Breast epithelium (tissue), 4 donors: ENCODE results near the gene SMURF1. TPM values are rescaled to one million over a fixed set of nuclear protein-coding genes. Genes with fewer than 3 reads are reported as not detected.

ENCODE experiments used
- DNase-seq, 2 donors: peaks; one replicate each; pipeline ENCODE4 v3.0.0-alpha.2; 2019; ENCODE audit warnings: low spot score in 2 of 2
- H3K27ac ChIP-seq, 2 donors: fragments of 200-600 bp; sonication (generic) in 1 of 2; one replicate each; pipeline ENCODE4 v1.5.1; 2016 to 2019; ENCODE audit warnings: mild to moderate bottlenecking in 1 of 2
- H3K27me3 ChIP-seq, 2 donors: fragments of 200-600 bp; sonication (generic) in 1 of 2; one replicate each; pipeline versions ENCODE4 v1.5.1 to v1.6.0; 2017 to 2019; ENCODE audit warnings: control low read depth in 1 of 2, mild to moderate bottlenecking in 1 of 2
- H3K36me3 ChIP-seq: fragments of 200-600 bp; one replicate; pipeline ENCODE4 v1.5.1; 2019
- H3K4me1 ChIP-seq, 2 donors: fragments of 200-600 bp; sonication (generic); one replicate each; pipeline ENCODE4 v1.5.1; 2016 to 2019; ENCODE audit warnings: control low read depth in 1 of 2
- H3K4me3 ChIP-seq, 3 donors: fragments of 200-600 bp; sonication (generic); 1 replicate in 2 of 3; 2 replicates in 1 of 3; pipeline ENCODE4 v1.5.1; 2016 to 2019; ENCODE audit warnings: mild to moderate bottlenecking in 3 of 3, moderate library complexity in 2 of 3
- H3K9me3 ChIP-seq, 2 donors: fragments of 200-600 bp; sonication (generic) in 1 of 2; one replicate each; pipeline ENCODE4 v1.5.1; 2016 to 2019; ENCODE audit warnings: control low read depth in 1 of 2
- POLR2A ChIP-seq: fragments of 450-650 bp; IDR thresholded peaks from one replicate; pipeline ENCODE4 v1.6.1; 2016; ENCODE audit warnings: antibody characterized with exemption, mild to moderate bottlenecking, moderate library complexity
- POLR2AphosphoS5 ChIP-seq, 3 donors: sonication (generic); formaldehyde crosslinking; IDR thresholded peaks; one replicate each; pipeline ENCODE4 v1.6.1; 2017; ENCODE audit warnings: antibody characterized with exemption in 3 of 3
- intact Hi-C: fragments of 100-400 bp; cut with DNase I; formaldehyde crosslinking; loops from one replicate; pipeline ENCODE4 v1.15.1; 2023; ENCODE audit warnings: low total_unique reads
- total RNA-seq, 3 donors: library from RNA; depleted of rRNA; stranded (reverse); fragments of >200 nt; gene quantifications; one replicate each; pipeline ENCODE4 v1.1.0, GENCODE V29; 2016
- TF ChIP-seq, protein P1 (sequence below), 3 donors: fragments of 450-650 bp; IDR thresholded peaks; one replicate each; pipeline ENCODE4 v1.5.1; 2016 to 2017; ENCODE audit warnings: antibody characterized with exemption in 3 of 3, mild to moderate bottlenecking in 3 of 3, moderate library complexity in 3 of 3

Gene SMURF1
- total RNA-seq, 3 donors from 2014 or later, result 20.2 to 28.7 (median 25.9) TPM

DNA sequence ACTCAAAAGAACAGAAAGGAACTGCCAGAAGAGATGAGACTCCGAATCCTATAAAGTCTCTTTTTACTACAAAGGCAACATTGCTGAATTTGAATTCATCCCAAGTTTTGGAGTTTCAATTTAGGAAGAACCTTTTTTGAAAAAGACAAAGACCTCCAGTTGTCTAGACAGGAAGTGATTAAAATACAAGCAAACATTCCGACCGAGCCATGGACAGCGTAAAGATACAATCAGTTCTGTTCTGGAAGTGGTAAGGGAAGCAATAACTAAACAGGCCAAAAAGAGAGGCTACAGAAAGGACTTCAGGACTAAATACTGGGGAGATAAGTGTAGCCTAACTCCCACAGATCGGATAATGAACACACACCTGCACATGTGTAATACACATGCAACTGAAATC, 101.0 kb downstream of the SMURF1 start:
- Histone ChIP-seq H3K36me3 (peaks cover 8% of the 10 kb centered on the region), H3K4me3 (no peak overlapping the region), H3K27ac (peak overlapping the region; percentile 8 to 29), H3K9me3 (no peaks in the 10 kb centered on the region), H3K4me1 (no peaks in the 10 kb centered on the region), H3K27me3 (no peaks in the 10 kb centered on the region)
- no peak for DNase-seq
- TF ChIP-seq POLR2AphosphoS5 (IDR thresholded peaks at IDR 0.05) (no peak), POLR2A (no peak)
- TF ChIP-seq, protein P1, sequence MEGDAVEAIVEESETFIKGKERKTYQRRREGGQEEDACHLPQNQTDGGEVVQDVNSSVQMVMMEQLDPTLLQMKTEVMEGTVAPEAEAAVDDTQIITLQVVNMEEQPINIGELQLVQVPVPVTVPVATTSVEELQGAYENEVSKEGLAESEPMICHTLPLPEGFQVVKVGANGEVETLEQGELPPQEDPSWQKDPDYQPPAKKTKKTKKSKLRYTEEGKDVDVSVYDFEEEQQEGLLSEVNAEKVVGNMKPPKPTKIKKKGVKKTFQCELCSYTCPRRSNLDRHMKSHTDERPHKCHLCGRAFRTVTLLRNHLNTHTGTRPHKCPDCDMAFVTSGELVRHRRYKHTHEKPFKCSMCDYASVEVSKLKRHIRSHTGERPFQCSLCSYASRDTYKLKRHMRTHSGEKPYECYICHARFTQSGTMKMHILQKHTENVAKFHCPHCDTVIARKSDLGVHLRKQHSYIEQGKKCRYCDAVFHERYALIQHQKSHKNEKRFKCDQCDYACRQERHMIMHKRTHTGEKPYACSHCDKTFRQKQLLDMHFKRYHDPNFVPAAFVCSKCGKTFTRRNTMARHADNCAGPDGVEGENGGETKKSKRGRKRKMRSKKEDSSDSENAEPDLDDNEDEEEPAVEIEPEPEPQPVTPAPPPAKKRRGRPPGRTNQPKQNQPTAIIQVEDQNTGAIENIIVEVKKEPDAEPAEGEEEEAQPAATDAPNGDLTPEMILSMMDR (IDR thresholded peaks at IDR 0.05), result no peak
- intact Hi-C loops, result no loop called here

DNA sequence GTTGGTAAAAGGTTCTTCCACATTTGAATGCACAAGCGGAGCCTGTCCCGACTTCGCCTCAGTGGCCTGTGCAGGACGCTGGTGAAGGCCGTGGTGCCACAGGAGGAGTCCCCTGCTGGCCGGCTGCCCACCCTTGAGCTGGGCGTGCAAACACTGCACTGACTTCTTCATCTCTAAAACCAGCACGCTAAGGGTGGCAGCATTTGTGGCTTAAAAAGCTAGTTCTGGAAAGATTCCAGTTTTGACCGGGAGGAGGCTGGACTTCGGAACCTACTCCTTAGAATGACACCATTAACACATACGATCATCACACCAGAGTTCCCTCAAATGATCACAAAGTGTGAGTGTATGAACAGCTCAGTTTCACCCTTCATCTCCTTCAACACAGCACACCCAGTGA, 102.4 kb downstream of the SMURF1 start:
- no peak overlapping the region for H3K27ac ChIP-seq
- H3K9me3 ChIP-seq, result no peaks in the 10 kb centered on the region
- DNase-seq, result no peak
- intact Hi-C loops, result no loop called here
- no peak overlapping the region for H3K4me3 ChIP-seq
- TF ChIP-seq POLR2AphosphoS5 (IDR thresholded peaks at IDR 0.05), result no peak
- no peak for TF ChIP-seq POLR2A
- TF ChIP-seq, protein P1 (IDR thresholded peaks at IDR 0.05), result no peak
- no peaks in the 10 kb centered on the region for H3K27me3 ChIP-seq
- no peaks in the 10 kb centered on the region for H3K36me3 ChIP-seq
- H3K4me1 ChIP-seq, result no peaks in the 10 kb centered on the region

DNA sequence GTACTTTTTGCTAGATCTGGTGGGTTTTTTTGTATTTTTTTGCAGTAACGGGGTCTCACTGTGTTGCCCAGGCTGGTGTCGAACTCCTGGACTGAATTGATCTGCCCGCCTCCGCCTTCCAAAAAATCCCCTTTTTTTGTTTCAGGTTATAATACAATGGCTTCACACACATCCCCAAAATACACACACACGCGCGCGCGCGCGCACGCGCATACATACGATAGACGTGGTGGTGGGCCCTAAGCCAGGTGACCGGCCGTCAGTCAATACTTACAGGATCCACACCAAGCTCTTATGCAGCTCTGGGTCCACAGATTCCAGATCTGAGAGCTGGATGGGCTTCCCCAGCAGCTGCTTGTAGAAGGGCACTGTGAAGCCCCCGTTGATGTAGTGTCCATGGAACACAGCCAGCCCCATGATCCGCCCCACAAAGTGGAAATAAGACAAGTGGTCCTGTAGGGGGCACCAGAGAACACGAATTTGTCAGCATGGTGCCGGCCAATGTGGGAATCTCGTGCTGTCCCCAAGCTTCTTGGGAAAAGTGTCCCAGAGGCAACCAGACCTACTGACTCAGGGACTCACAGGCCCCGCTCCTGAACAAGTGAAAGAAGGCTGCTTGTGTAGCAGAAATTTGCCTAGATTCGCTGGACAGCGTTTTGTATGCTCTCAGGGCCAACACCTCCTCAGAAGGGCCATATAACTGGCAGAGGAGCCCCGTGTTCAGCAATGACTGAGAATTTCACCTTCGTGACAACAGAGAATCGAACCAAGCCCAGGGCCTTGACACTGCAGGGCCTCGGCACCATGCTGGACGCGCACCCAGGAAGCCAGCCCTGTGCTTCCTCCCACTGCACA, 103.6 kb downstream of the SMURF1 start:
- intact Hi-C loops, result no loop called here
- DNase-seq, result peak; percentile 70 to 77
- no peak for TF ChIP-seq POLR2A
- TF ChIP-seq, protein P1 (IDR thresholded peaks at IDR 0.05), result peak; percentile 50 to 87 (median 78)
- TF ChIP-seq POLR2AphosphoS5 (IDR thresholded peaks at IDR 0.05), result peak in 2 of 3 donors; percentile 30 to 49
- H3K9me3 ChIP-seq, result no peaks in the 10 kb centered on the region
- H3K27ac ChIP-seq, result peak overlapping the region; percentile 18 to 72
- H3K27me3 ChIP-seq, result no peaks in the 10 kb centered on the region
- no peaks in the 10 kb centered on the region for H3K4me1 ChIP-seq
- no peak overlapping the region for H3K4me3 ChIP-seq
- peaks cover 5% of the 10 kb centered on the region for H3K36me3 ChIP-seq

DNA sequence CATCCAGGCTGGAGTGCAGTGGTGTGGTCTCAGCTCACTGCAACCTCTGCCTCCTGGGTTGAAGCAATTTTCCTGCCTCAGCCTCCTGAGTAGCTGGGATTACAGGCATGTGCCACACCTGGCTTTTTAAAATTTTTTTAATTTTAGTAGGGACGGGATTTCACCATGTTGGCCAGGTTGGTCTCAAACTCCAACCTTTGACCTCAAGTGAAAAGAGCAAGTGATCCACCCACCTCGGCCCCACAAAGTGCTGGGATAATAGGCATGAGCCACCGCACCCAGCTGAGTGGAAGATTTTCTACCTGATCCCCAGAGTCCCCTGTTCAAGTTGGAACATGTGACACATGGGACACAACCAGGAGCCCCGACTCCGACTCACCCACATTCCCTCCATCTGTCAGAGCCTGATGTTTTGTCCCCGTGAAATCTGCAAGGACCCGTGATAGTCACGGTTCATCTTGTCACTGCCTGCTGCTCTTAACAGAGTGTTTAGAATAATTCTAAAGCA, 104.5 kb downstream of the SMURF1 start:
- no peak overlapping the region for H3K27ac ChIP-seq
- intact Hi-C loops, result loop anchor here (10.0 kb wide), 1 partner anchor 275 kb away; no protein-coding TSS in a partner anchor

More for the DNA sequence above, 104.5 kb downstream of the SMURF1 start:
- DNase-seq, result no peak
- Histone ChIP-seq H3K9me3 (no peaks in the 10 kb centered on the region), H3K4me1 (no peaks in the 10 kb centered on the region), H3K36me3 (peaks cover 6% of the 10 kb centered on the region), H3K27me3 (no peaks in the 10 kb centered on the region), H3K4me3 (no peak overlapping the region)
- TF ChIP-seq, protein P1 (IDR thresholded peaks at IDR 0.05), result no peak
- no peak for TF ChIP-seq POLR2A
- TF ChIP-seq POLR2AphosphoS5 (IDR thresholded peaks at IDR 0.05), result no peak
